Fibroblast of lung (primary cell): Measurements from ENCODE around the gene COX5B.

Experiments
- CTCF ChIP-seq, 2 donors: IDR thresholded peaks in 1 of 2; conservative IDR thresholded peaks in 1 of 2; 1 replicate in 1 of 2; 2 replicates in 1 of 2; pipeline ENCODE4 v1.5.1; 2011 to 2012; ENCODE audit warnings: low read length in 2 of 2, control low read depth in 1 of 2, inconsistent platforms in 1 of 2, low read depth in 1 of 2, mild to moderate bottlenecking in 1 of 2
- EZH2 ChIP-seq: IDR thresholded peaks from 2 replicates; pipeline ENCODE4 v1.5.1; 2012; ENCODE audit warnings: low read length, control low read depth, mild to moderate bottlenecking; ENCODE audit errors: missing control alignments

GRCh38 chr2:97653874-97654273 lies 8.0 kb downstream of the COX5B start:
- TF ChIP-seq EZH2 (no peak), CTCF (conservative IDR thresholded peaks at IDR 0.05 in 1 of 2, IDR thresholded peaks at IDR 0.05 in 1 of 2; ENCODE audit: low read depth in 1 of 2, low read length in 2 of 2) (no peak)
